Epidermal melanocyte (primary cell): ENCODE measurements around the gene MAP3K8.
"Not testable (repeated sequence)": the region's sequence is repeated elsewhere in the genome, so short reads cannot be mapped to it uniquely, and the experiment has no call there.

Source experiments
- DNase-seq: peaks from one replicate; pipeline ENCODE4 v3.0.0; 2011; ENCODE audit warnings: low spot score; ENCODE audit not compliant: insufficient read length

Gene MAP3K8

DNA sequence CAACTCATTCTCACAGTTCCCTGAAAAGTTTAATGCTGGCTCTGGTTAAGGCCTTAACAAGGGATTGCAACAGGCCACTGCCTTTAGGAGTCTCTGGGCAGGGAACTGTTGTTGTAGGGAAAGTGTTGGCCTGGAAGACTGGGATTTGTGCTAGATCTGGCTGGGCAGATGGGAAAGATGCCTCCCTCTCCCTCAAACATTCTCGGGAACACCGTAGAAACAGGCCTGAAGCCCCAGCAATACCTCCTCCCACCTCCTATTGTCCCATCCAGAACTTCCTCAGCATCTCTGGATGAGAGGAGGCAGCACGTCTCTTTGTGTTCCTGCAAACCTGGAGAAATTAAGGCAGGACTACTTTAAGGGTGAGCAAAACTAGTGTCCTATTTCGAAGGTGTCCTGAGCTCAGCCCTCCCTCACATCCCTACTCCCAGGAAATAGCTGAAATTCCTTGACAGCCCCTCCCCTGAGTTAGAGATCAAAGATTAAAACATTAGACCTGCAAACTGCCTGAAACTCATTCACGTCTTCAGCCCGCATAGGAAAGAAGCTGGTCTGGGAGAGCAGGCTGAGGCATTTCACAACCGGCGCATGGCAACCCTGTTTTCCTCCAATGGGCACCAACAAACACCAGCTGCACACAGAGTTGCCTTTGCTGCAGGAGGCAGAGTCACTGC is 10.9 kb upstream of the MAP3K8 start:
- DNase-seq = no peak

DNA sequence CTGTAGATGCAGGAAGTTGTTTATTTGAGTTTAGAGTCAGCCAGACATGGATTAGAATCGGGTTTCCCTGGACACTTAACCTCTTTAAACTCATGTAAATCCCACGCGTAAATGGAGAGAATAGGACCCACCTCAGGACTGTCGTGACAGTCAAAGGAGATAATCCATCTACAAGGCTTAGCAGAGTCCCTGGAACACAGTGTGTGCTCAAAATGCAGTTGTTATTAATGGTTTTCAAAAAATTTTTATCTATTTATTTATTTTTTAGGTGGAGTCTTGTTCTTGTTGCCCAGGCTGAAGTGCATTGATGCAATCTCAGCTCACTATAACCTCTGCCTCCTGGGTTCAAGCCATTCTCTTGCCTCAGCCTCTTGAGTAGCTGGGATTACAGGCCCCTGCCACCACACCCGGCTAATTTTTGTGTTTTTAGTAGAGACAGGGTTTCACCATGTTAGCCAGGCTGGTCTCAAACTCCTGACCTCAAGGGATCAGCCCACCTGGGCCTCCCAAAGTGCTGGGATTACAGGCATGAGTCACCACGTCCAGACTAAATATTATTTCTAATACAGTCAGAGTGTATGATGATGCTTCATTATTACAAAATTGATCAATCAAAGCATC is 10.2 kb upstream of the MAP3K8 start:
- DNase-seq = not testable (repeated sequence)

DNA sequence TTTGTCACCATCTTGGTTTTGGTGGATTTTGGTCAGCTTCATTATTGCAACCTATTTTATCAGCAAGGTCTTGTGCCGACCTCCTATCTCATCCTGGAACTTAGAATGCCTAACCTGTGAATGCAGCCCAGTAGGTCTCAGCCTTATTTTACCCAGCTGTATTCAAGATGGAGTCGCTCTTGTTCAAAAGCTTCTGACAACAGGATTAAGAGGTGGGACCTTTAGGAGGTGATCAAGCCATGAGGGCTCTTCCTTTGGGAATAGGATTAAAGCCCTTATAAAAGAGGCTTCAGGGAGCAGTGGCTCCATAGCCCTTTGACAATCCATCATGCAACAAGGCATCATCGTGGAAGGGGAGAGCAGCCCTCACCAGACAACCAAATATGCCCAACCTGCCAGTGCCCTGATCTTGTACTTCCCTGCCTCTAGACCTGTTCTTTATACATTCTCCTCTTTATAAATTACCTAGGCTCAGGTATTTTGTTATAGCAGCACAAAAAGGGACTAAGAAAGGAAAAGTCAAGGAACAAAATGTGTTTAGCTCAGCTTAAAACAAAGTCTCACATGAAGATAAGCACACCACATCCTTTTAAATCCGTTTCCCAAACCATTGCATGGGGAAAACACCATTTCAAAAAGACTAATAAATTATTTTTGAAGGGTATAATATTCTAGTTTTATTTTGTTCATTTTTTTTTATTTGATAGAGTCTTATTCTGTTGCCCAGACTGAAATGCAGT is 8.5 kb upstream of the MAP3K8 start:
- no peak for DNase-seq

DNA sequence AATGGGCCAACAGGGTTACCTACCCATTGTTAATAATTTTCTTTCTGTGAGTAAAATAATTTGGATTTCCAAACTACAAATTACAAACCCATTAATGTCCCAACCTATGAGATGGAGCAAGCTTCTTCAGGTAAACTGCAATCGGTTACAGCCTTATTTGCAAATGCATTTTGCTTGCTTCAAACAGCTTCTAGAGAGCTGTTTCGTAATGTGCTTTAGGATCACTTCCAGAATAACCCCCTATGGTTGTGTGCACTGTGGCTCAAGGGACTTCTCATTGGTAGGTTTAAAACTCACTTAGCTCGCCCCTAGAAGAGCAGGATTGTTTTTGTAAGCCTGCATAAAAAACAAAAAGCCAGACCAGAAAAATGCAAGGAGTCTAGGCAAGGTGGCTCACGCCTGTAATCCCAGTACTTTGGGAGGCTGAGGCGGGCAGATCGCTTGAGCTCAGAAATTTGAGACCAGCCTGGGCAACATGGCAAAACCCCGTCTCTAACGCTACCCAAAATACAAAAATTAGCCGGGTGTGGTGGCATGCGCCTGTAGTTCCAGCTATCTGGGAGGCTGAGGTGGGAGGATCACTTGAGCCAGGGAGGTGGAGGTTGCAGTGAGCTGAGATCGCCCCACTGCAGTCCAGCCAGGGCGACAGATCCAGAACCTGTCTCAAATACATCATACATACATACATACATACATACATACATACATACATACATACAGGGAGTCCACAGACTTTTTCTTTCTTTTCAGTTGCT is 3.3 kb upstream of the MAP3K8 start:
- no peak for DNase-seq

DNA sequence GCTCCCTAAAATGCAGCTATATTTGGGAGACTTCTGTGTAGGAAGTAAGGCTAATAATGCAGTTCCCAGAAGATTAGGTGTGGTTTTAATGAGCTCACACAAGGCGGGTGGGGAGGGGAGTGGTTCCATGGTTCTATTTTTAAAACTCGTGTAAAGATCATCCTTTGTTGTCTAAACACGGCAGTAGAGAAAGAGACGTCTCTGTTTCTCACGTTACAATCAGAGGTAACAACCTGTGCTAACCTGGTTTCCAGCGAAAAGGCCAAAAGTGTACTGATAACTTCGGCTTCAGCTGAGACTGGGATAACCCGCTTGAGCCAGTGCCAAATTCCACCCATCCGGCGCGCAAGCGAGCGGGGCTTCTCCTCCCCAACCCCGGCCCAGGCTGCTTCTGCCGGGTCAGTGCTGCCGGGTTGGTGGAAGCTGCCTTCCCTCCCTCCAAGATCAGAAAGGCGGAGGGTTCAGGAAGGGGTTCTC is 2.5 kb upstream of the MAP3K8 start:
- no peak for DNase-seq

DNA sequence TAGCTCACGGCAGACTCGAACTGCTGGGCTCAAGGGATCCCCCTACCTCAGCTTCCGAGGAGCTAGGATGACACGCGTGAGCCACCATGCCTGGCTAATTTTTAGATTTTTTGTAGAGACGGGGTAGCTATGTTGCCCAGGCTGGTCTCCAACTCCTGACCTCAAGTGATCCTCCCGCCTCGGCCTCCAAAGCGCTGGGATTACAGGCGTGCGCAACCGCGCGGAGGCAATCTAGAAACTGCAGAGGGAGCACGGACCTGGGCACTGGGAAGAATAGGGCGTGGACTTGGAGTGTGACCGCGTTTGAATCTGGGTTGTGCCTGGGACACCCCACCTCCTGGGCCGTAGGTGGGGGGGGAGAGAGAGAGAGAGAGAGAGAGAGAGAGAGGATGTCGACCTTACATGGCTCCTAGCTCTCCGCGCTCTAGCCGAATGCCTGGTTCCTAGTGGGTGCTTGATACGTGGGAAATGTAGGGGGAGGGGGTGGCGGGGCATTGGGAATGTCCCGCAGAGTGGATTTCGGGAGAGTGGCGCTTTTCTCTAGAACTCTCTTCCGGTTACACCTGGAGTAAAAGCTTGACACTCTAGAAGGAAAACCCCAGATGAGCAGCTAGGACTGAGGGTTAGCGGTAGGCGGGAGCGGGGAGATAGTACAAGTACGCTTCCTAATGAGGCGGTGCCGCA is 1.2 kb upstream of the MAP3K8 start:
- no peak for DNase-seq

DNA sequence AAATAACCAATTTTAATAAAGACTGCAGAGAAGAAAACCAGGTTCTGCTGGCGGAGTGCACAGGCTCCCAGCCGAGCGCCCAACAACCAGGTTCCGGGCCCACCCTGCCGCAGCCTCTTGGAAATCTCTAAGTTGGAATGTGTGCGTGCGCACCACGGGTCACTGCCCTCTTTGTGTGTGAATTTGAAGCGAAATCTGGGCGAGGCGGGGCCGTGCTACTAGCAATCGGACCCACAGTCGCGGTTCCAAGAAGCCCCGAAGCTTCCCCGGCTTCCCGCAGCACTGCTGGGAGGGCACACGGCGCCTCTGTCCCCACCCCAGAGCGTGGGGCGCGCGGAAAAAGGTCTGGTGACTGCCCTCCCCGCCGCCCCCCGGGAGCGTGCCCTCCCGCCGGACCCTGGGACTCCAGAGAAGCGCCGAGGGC is 666 bp upstream of the MAP3K8 start:
- DNase-seq = peak; percentile 18

DNA sequence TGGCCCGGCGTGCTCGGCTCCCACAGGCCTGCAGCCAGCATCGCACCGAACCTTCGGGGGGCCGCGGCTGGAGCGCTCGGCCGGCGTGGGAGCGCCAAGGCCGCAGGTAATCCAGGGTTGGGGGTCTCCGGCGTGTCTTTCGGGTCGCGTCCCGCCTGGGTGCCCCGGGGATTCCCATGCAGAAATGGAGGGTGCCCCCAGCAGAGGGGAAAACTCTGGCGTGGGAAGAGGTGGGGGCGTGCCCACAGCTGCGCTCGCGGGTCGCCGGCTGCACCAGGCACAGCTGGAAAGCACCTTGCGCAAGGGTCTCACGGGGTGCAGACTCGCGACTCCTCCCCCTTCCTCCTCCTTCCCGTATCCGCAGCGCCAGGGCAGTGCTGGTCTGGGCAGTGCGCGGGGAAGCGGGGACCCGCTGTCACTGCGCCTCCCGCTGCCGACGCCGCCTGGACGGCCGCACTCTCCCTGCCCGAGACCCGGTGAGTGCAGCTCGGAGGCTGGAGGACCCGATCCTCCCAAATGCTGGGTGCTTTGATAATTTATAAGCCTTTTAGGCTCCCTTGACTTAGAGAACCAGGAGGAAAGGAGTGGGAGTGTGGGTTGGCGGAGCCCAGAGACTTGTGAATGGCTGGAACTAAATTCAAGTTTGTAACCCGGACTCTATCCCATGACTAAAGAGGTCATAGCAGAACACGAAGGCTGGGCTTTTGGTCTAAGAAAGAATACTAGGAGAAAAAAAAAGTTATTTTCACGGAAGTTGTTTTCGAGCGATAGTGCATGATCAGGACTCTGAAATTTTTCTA is 489 bp downstream of the MAP3K8 start:
- DNase-seq = peak; percentile 18

DNA sequence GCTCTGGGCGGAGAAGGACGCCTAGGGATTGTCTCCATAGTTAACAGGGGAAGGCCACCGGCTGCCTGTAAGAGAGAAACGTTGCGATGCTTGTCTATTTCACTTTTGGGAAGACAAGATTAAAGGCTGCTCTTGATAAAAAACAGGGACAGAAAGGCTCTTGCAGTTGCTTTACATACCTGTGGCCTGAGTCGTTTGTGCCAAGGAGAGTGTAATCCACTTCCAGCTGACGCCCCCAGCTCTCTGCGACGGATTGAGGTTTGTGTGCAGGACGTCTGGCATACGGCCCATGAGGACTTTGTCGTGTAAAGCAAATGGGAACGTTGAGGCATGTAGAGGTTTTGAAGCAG is 1.1 kb downstream of the MAP3K8 start:
- no peak for DNase-seq

DNA sequence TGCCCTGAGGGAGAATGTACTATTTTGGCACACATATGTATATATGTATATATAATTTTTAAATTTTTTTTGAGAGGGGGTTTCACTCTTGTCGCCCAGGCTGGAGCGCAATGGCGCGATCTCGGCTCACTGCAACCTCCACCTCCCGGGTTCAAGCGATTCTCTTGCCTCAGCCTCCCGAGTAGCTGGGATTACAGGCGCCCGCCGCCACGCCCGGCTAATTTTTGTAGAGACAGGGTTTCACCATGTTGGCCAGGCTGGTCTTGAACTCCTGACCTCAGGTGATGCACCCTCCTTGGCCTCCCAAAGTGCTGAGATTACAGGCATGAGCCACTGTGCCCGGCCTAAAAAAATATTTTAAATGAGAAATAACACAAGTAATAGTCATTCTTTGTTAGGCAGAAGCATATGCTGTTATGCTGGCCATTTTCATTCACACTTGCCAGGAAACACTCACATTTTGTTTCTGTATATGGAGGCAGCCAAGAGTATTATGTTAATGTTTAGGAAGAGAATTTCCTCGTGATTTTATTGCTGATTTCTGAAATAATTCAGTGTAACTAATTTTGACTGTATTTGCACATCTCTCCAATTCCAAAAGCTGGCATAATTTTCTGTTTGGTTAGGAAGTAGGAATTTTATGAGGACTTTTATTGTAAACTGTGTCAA is 1.6 kb downstream of the MAP3K8 start:
- DNase-seq = not testable (repeated sequence)

DNA sequence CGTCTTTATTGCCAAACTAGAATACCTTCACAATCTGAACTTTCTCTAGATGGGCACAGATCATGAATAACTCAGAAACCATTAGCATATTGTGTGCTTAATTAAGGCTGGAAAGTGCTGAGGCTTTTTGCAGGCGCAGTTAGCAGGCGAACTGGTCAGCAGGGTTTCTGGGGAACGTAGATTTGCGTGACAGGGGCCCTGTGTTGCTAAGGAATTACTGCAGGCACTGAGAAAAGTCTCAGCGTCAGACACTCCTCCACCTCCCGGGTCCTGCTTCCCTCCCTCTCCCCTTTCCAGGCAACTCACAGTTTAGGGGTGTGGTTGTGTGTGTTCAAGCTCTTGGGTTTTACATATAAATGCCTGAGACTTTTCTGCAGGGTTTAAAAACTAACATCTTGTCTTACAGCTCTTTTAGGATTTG is 2.2 kb downstream of the MAP3K8 start:
- DNase-seq = no peak

DNA sequence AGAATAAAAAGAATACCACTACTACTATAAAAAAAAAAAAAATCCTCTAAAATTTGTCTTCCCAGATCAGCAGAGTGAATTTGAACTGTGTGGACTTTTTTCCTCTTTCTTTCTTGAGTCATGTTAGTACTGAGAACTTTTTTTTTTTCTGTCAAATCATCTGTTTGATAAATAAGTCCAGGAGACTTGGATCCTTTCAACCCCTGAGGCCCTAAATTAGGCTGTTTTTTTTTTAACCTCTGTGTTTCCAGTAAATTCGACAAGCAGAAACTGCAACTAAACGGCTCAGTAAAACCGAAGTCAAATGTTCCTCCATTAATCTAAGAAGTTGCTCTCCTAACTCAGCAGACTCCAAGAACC is 2.7 kb downstream of the MAP3K8 start:
- no peak for DNase-seq

DNA sequence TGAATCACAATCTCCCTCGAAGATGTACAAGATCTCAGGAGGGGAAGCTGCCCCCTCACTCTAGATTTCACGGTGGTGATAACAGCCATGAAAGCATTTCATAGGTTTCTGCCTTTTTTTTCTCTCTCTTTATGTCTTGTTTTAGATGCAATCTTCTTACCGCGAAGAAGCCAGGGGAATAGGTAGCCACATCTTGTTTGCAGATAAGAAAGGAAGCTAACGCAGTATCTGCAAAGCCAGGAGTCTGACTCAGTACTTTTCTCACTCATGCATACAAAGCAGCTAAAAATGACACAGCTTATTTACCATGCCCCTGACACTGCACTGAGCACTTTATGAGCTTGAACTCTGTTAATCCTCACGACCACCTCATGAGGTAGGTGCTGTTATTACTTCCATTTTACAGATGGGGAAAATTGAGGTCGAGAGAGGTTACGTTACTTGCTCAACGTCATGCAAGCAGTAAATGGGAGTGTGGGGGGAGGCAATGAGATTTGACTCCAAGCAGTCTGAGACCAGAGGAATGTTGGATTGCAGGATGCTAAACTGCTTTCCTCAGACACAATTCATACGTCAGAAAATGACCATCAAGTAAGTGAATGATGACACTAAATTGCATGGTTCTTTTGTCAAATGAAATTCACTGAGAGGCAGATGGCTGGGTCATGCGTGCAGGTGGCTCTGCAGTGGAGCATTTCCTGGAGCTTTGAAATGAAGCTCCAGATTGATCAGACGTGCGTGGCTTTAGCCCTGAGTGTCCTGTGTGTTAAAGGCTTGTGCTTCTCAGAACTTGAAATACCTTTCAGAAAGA is 3.3 kb downstream of the MAP3K8 start:
- DNase-seq = no peak

DNA sequence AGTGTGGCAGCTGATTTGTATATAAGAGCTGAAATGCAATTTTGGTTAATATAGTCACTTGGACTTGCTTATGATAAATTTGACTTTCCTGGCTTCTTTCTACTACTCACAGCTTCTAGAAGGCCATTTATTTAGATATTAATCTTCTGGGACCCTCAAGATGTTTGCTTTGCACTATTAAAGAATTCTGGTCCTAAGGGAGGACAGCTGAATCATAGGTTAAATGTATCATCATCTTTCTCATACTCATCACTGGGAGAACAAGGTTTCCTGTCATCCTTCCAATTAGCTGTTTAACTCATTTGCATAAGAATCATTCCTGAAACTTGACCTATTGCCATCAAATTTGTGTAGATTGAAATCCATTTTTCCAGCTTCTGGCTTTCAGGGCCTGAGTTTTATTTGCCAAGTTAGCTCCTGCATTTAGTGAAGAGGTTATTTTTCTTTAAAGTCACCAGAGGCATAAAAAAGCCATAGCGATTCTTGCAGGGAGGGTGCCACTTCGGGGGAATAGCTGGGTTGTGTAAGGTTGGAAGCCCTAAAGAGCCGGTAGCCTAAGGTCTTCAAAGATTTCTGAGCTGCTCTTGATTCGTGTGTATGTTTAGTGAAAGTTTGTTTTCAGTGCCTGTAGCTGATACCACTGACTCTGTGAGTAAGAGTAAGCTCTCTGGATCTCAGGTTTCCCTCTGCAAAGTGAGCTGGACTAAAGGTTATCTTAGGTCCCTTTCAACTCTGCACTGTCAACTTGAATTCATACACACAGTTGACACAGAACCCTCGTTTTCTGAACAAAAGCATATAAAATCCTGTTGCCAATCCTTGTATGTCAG is 4.3 kb downstream of the MAP3K8 start:
- no peak for DNase-seq

DNA sequence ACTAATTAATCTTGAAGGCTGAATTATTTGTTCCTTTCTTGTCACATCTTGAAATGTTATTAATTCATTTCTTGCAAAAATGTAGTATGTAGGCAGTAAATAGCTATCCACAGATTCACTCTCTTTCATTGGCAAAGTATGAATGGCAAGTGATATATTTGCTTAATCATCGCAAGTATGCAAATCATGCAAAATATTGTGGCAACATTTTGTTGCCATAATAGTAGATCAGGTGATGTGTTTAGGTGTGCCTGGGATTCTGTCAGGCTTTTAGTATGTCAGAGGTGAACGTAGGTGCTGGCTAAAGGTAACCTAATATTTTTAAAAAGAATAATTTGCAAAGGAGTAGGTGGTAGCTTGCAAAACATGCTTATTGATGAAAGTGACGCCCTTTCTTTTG is 5.9 kb downstream of the MAP3K8 start:
- DNase-seq = no peak

DNA sequence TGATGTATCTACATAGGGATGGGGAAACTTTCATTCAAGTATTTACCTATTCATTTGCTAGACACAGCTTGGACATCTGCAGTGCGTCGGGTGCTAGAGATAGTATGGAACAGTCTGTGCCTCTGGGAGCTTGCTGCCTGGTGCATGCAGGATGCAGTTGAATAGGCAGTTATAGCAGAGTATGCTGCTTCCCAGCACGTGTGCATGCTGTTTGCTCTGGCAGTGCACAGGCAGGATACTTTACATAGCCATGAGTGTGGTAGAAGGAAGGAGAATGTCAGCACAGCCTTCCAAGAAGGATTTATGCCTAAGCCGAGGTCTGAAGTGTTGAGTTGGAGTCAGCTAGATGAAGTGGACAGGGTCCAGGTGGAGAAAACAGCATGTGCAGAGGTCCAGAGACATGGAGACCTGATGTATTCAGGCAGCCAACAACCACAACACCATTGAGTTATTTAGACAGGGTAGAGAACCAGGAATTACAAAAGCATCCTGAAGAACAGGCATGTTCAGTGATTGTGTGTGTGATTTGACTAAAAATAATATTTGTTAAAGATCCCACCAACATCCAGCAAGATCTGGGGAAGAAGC is 8.1 kb downstream of the MAP3K8 start:
- no peak for DNase-seq

DNA sequence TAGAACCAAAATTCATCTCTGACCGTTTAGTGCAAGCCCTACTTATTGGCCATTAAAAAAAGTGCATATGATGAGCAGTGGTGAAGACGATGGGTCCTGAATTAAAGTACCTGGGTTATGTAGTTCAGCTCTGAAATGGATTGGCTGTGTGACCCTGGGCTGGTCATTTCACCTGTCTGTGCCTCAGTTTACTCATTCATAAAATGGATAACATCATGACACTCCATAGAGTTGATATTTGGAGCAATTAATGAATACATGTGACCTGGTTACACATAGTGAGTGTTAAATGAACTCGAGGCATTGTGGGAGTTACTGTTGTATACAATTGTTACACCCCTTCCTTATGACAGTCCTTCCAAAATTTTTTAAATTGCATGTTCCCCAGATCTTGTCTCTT is 9.1 kb downstream of the MAP3K8 start:
- DNase-seq = no peak

DNA sequence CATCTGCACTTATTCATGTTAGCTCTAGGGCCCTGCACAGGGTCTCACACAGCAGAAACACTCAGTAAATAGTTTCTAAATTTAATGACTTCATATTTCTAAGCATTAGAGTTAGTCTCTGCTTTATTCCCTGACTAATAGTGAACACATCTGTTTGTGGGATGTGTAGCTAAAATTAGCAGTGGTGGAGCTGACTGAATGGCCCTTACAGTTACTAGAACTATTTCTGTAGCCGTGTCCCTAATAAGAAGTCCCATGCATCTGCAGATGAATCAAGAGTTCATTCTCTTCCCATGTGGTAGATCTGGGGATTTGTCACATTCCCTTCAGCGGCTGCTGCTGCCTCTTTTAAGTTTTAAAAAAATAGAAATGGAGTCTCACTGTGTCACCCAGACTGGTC is 11.7 kb downstream of the MAP3K8 start:
- no peak for DNase-seq
